Measurements from ENCODE around the gene FBXL16.

Gene FBXL16

GRCh38 chr16:734981-735881 is 29.6 kb upstream of the FBXL16 start:
- TF ChIP-seq, protein P1, sequence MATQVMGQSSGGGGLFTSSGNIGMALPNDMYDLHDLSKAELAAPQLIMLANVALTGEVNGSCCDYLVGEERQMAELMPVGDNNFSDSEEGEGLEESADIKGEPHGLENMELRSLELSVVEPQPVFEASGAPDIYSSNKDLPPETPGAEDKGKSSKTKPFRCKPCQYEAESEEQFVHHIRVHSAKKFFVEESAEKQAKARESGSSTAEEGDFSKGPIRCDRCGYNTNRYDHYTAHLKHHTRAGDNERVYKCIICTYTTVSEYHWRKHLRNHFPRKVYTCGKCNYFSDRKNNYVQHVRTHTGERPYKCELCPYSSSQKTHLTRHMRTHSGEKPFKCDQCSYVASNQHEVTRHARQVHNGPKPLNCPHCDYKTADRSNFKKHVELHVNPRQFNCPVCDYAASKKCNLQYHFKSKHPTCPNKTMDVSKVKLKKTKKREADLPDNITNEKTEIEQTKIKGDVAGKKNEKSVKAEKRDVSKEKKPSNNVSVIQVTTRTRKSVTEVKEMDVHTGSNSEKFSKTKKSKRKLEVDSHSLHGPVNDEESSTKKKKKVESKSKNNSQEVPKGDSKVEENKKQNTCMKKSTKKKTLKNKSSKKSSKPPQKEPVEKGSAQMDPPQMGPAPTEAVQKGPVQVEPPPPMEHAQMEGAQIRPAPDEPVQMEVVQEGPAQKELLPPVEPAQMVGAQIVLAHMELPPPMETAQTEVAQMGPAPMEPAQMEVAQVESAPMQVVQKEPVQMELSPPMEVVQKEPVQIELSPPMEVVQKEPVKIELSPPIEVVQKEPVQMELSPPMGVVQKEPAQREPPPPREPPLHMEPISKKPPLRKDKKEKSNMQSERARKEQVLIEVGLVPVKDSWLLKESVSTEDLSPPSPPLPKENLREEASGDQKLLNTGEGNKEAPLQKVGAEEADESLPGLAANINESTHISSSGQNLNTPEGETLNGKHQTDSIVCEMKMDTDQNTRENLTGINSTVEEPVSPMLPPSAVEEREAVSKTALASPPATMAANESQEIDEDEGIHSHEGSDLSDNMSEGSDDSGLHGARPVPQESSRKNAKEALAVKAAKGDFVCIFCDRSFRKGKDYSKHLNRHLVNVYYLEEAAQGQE (IDR thresholded peaks at IDR 0.05; ENCODE audit: insufficient replicate concordance, low read depth), result no peak
- TF ChIP-seq SPI1 (IDR thresholded peaks at IDR 0.05; ENCODE audit: borderline replicate concordance, low read depth), result no peak
- no peak for TF ChIP-seq GABPA (IDR thresholded peaks at IDR 0.05; ENCODE audit: low read depth)
- TF ChIP-seq, protein P2, sequence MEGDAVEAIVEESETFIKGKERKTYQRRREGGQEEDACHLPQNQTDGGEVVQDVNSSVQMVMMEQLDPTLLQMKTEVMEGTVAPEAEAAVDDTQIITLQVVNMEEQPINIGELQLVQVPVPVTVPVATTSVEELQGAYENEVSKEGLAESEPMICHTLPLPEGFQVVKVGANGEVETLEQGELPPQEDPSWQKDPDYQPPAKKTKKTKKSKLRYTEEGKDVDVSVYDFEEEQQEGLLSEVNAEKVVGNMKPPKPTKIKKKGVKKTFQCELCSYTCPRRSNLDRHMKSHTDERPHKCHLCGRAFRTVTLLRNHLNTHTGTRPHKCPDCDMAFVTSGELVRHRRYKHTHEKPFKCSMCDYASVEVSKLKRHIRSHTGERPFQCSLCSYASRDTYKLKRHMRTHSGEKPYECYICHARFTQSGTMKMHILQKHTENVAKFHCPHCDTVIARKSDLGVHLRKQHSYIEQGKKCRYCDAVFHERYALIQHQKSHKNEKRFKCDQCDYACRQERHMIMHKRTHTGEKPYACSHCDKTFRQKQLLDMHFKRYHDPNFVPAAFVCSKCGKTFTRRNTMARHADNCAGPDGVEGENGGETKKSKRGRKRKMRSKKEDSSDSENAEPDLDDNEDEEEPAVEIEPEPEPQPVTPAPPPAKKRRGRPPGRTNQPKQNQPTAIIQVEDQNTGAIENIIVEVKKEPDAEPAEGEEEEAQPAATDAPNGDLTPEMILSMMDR (IDR thresholded peaks at IDR 0.05; ENCODE audit: insufficient read depth, low read length), result no peak
- no peak for TF ChIP-seq POLR2AphosphoS5 (IDR thresholded peaks at IDR 0.05; ENCODE audit: low read depth)
- DNase-seq (ENCODE audit: low read depth in 1 of 2, low spot score in 1 of 2), result no peak
- Histone ChIP-seq H3K27ac (replicated peaks) (no peak overlapping the region), H3K4me3 (replicated peaks; ENCODE audit: insufficient read depth, low read length) (no peak overlapping the region), H3K27me3 (ENCODE audit: insufficient read depth, poor library complexity, severe bottlenecking) (no peaks in the 10 kb centered on the region)

DNA sequence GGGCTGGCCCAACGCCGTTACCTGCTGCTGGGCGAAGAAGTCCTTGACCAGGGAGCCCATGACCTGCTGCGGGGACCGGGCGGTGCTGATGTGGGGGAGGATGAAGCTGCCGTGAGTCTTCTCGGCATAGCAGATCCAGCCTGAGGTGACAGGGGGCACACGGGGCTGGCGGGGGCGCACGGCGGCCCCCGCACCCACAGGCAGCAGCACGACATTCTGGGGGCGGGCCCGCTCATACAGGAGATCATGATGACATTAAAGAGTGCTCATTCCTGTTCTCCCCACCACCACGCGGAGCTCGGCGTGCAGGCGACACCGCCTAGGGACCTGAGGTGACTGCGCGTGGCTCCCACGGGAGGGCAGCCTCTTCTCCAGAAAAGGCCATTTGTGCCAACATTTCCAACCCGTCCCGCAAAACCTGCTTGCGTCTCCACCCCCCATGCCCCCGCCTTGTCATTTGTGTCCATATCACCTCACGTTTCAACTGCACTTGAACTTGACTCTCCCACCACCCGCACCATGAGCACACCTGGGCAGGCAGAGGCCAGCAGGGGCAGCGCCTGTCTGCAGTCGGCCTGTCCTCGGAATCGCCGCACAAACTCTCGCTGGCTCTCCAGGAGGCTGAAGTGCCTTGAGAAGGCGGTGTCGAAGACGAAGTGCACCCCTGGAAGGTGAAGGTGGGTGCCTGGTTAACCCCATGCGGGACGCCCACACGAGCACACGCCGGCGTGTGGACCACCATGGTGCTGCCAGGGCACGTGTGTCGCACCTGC is 28.8 kb upstream of the FBXL16 start:
- DNase-seq (ENCODE audit: low read depth in 1 of 2, low spot score in 1 of 2), result no peak
- H3K4me3 ChIP-seq (replicated peaks; ENCODE audit: insufficient read depth, low read length), result no peak overlapping the region
- no peaks in the 10 kb centered on the region for H3K27me3 ChIP-seq (ENCODE audit: insufficient read depth, poor library complexity, severe bottlenecking)
- TF ChIP-seq POLR2AphosphoS5 (IDR thresholded peaks at IDR 0.05; ENCODE audit: low read depth) (no peak), SPI1 (IDR thresholded peaks at IDR 0.05; ENCODE audit: borderline replicate concordance, low read depth) (no peak), GABPA (IDR thresholded peaks at IDR 0.05; ENCODE audit: low read depth) (no peak)
- TF ChIP-seq, protein P2 (IDR thresholded peaks at IDR 0.05; ENCODE audit: insufficient read depth, low read length), result no peak
- no peak overlapping the region for H3K27ac ChIP-seq (replicated peaks)

DNA sequence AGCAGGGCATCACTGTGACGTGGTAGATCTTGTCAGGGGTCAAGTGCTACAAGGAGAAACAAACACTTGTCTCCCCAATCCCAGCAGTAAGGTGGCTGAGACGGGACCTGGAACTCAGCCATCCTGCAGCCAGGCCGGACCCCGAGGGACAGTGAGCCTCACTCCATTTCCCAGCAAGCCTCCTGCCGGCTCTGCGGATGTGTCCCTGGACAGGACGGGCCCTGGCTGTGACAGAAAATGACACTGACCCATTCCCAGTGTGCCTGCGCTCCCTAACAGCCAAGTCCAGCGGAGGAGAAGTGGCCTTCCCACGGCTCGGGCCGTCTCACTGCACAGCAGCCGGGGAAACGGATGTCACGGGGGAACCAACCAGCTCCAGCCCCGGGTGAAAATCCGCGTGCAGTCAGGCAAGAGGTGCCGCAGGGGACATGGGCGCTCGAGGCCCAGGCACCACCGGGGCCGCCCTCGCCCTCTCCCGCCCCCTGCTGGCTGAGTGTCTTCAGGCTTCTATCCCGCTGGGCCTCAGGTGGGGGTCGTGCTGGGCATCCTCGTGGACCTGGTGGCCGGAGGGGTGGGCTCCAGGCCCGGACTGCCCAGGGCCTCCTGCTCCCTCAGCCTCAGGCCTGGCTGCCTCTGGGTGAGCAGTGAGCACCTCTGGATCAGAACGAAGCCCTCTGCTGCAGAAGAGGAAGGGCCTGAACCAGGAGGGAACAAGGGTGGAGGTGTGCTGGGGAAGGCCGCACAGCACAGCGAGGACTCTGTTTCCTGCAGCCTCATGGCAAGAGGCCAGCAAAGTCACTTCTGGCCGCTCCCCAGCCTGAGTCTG is 28.0 kb upstream of the FBXL16 start:
- no peak for DNase-seq (ENCODE audit: low read depth in 1 of 2, low spot score in 1 of 2)
- Histone ChIP-seq H3K27ac (replicated peaks) (no peak overlapping the region), H3K4me3 (replicated peaks; ENCODE audit: insufficient read depth, low read length) (no peak overlapping the region), H3K27me3 (ENCODE audit: insufficient read depth, poor library complexity, severe bottlenecking) (no peaks in the 10 kb centered on the region)
- no peak for TF ChIP-seq GABPA (IDR thresholded peaks at IDR 0.05; ENCODE audit: low read depth)
- TF ChIP-seq, protein P2 (IDR thresholded peaks at IDR 0.05; ENCODE audit: insufficient read depth, low read length), result peak; percentile 20
- TF ChIP-seq, protein P1 (IDR thresholded peaks at IDR 0.05; ENCODE audit: insufficient replicate concordance, low read depth), result no peak

Data from HL-60 (cell line).